ENCODE measurements around the gene FBXW7.

FBXW7 gene

GRCh38 chr4:152296386-152296785, 239.5 kb downstream of the FBXW7 start:
- no peak overlapping the region for H2BK120ac ChIP-seq (ENCODE audit: low read depth, low read length)

GRCh38 chr4:152294765-152295164, 241.1 kb downstream of the FBXW7 start:
- Histone ChIP-seq H3K4ac (ENCODE audit: low read depth, low read length) (no peak overlapping the region), H3K23ac (ENCODE audit: low read length) (no peak overlapping the region), H3K4me1 (ENCODE audit: control insufficient read depth, low read depth, low read length) (no peaks in the 10 kb centered on the region), H4K8ac (ENCODE audit: low read depth, low read length) (no peak overlapping the region), H2BK5ac (ENCODE audit: low read length) (no peak overlapping the region), H3K27ac (ENCODE audit: low read depth, low read length) (no peak overlapping the region), H4K5ac (ENCODE audit: low read length) (no peak overlapping the region), H3K56ac (ENCODE audit: low read length) (no peak overlapping the region), H2BK120ac (ENCODE audit: low read depth, low read length) (no peak overlapping the region), H3K79me2 (ENCODE audit: control insufficient read depth, insufficient read depth, low read length) (no peaks in the 10 kb centered on the region), H3K36me3 (ENCODE audit: control insufficient read depth, insufficient read depth, low read length) (no peaks in the 10 kb centered on the region), H2BK15ac (replicated peaks; ENCODE audit: low read depth) (no peak overlapping the region), H3K79me1 (ENCODE audit: low read length) (no peaks in the 10 kb centered on the region), H3K4me3 (ENCODE audit: low read length) (no peak overlapping the region), H3K4me2 (ENCODE audit: low read length) (no peak overlapping the region), H3K27me3 (ENCODE audit: insufficient read depth, low read length, poor library complexity) (no peaks in the 10 kb centered on the region), H2AK5ac (ENCODE audit: low read length) (no peak overlapping the region), H3K9ac (ENCODE audit: low read length) (no peak overlapping the region), H3K18ac (ENCODE audit: low read length) (no peak overlapping the region)
- WGBS (ENCODE audit: extremely low coverage, insufficient coverage, low lambda C conversion rate) = no CpG with 5 or more reads among the region's 5 CpGs
- DNase-seq = no peak

More at GRCh38 chr4:152296386-152296785, 239.5 kb downstream of the FBXW7 start:
- no peaks in the 10 kb centered on the region for H3K27me3 ChIP-seq (ENCODE audit: insufficient read depth, low read length, poor library complexity)
- no peak overlapping the region for H3K4me2 ChIP-seq (ENCODE audit: low read length)
- H3K4me3 ChIP-seq (ENCODE audit: low read length) = no peak overlapping the region
- H2AK5ac ChIP-seq (ENCODE audit: low read length) = no peak overlapping the region
- no peaks in the 10 kb centered on the region for H3K79me2 ChIP-seq (ENCODE audit: control insufficient read depth, insufficient read depth, low read length)
- no peak overlapping the region for H2BK15ac ChIP-seq (replicated peaks; ENCODE audit: low read depth)
- H3K4me1 ChIP-seq (ENCODE audit: control insufficient read depth, low read depth, low read length) = no peaks in the 10 kb centered on the region
- no peak for DNase-seq
- no peak overlapping the region for H3K56ac ChIP-seq (ENCODE audit: low read length)
- H4K8ac ChIP-seq (ENCODE audit: low read depth, low read length) = no peak overlapping the region
- no peaks in the 10 kb centered on the region for H3K79me1 ChIP-seq (ENCODE audit: low read length)
- no peak overlapping the region for H3K27ac ChIP-seq (ENCODE audit: low read depth, low read length)
- no peaks in the 10 kb centered on the region for H3K36me3 ChIP-seq (ENCODE audit: control insufficient read depth, insufficient read depth, low read length)
- H4K5ac ChIP-seq (ENCODE audit: low read length) = no peak overlapping the region
- no peak overlapping the region for H2BK5ac ChIP-seq (ENCODE audit: low read length)
- H3K4ac ChIP-seq (ENCODE audit: low read depth, low read length) = no peak overlapping the region
- no peak overlapping the region for H3K23ac ChIP-seq (ENCODE audit: low read length)
- no peak overlapping the region for H3K18ac ChIP-seq (ENCODE audit: low read length)
- no peak overlapping the region for H3K9ac ChIP-seq (ENCODE audit: low read length)

GRCh38 chr4:152294331-152294730, 241.6 kb downstream of the FBXW7 start:
- Histone ChIP-seq H3K4me1 (ENCODE audit: control insufficient read depth, low read depth, low read length) (no peaks in the 10 kb centered on the region), H2BK5ac (ENCODE audit: low read length) (no peak overlapping the region), H3K4ac (ENCODE audit: low read depth, low read length) (no peak overlapping the region), H3K36me3 (ENCODE audit: control insufficient read depth, insufficient read depth, low read length) (no peaks in the 10 kb centered on the region), H3K79me1 (ENCODE audit: low read length) (no peaks in the 10 kb centered on the region), H3K56ac (ENCODE audit: low read length) (no peak overlapping the region), H2AK5ac (ENCODE audit: low read length) (no peak overlapping the region), H3K79me2 (ENCODE audit: control insufficient read depth, insufficient read depth, low read length) (no peaks in the 10 kb centered on the region), H3K4me3 (ENCODE audit: low read length) (no peak overlapping the region), H3K9ac (ENCODE audit: low read length) (no peak overlapping the region), H3K27me3 (ENCODE audit: insufficient read depth, low read length, poor library complexity) (no peaks in the 10 kb centered on the region), H3K23ac (ENCODE audit: low read length) (no peak overlapping the region), H3K27ac (ENCODE audit: low read depth, low read length) (no peak overlapping the region), H2BK15ac (replicated peaks; ENCODE audit: low read depth) (no peak overlapping the region), H4K8ac (ENCODE audit: low read depth, low read length) (no peak overlapping the region), H2BK120ac (ENCODE audit: low read depth, low read length) (no peak overlapping the region), H3K4me2 (ENCODE audit: low read length) (no peak overlapping the region), H3K18ac (ENCODE audit: low read length) (no peak overlapping the region), H4K5ac (ENCODE audit: low read length) (no peak overlapping the region)
- WGBS (ENCODE audit: extremely low coverage, insufficient coverage, low lambda C conversion rate) = no CpG with 5 or more reads among the region's 3 CpGs
- DNase-seq = no peak

- H3K79me2 ChIP-seq (ENCODE audit: control insufficient read depth, insufficient read depth, low read length) = no peaks in the 10 kb centered on the region
- H3K23ac ChIP-seq (ENCODE audit: low read length) = no peak overlapping the region
- DNase-seq = no peak
- no peak overlapping the region for H2BK15ac ChIP-seq (replicated peaks; ENCODE audit: low read depth)
- WGBS (ENCODE audit: extremely low coverage, insufficient coverage, low lambda C conversion rate) = no CpG with 5 or more reads among the region's 5 CpGs
- no peak overlapping the region for H3K18ac ChIP-seq (ENCODE audit: low read length)
- no peak overlapping the region for H4K8ac ChIP-seq (ENCODE audit: low read depth, low read length)
- no peak overlapping the region for H3K9ac ChIP-seq (ENCODE audit: low read length)
- H3K56ac ChIP-seq (ENCODE audit: low read length) = no peak overlapping the region
- H3K4me2 ChIP-seq (ENCODE audit: low read length) = no peak overlapping the region
- no peak overlapping the region for H2AK5ac ChIP-seq (ENCODE audit: low read length)
- no peak overlapping the region for H3K4me3 ChIP-seq (ENCODE audit: low read length)
- H3K36me3 ChIP-seq (ENCODE audit: control insufficient read depth, insufficient read depth, low read length) = no peaks in the 10 kb centered on the region
- no peaks in the 10 kb centered on the region for H3K4me1 ChIP-seq (ENCODE audit: control insufficient read depth, low read depth, low read length)
- H3K27me3 ChIP-seq (ENCODE audit: insufficient read depth, low read length, poor library complexity) = no peaks in the 10 kb centered on the region
- no peak overlapping the region for H3K27ac ChIP-seq (ENCODE audit: low read depth, low read length)
- no peak overlapping the region for H2BK5ac ChIP-seq (ENCODE audit: low read length)
- H3K79me1 ChIP-seq (ENCODE audit: low read length) = no peaks in the 10 kb centered on the region
- H3K4ac ChIP-seq (ENCODE audit: low read depth, low read length) = no peak overlapping the region
- no peak overlapping the region for H4K5ac ChIP-seq (ENCODE audit: low read length)
- H2BK120ac ChIP-seq (ENCODE audit: low read depth, low read length) = no peak overlapping the region
These were observed 242.4 kb downstream of the FBXW7 start for GRCh38 chr4:152293527-152293926.

- H4K8ac ChIP-seq (ENCODE audit: low read depth, low read length) = no peak overlapping the region
- no peak overlapping the region for H3K4me3 ChIP-seq (ENCODE audit: low read length)
- H3K9ac ChIP-seq (ENCODE audit: low read length) = no peak overlapping the region
- H2BK120ac ChIP-seq (ENCODE audit: low read depth, low read length) = no peak overlapping the region
- H3K4me2 ChIP-seq (ENCODE audit: low read length) = no peak overlapping the region
- no peaks in the 10 kb centered on the region for H3K79me2 ChIP-seq (ENCODE audit: control insufficient read depth, insufficient read depth, low read length)
- H3K79me1 ChIP-seq (ENCODE audit: low read length) = no peaks in the 10 kb centered on the region
- no peaks in the 10 kb centered on the region for H3K36me3 ChIP-seq (ENCODE audit: control insufficient read depth, insufficient read depth, low read length)
- no peak for DNase-seq
- H3K56ac ChIP-seq (ENCODE audit: low read length) = no peak overlapping the region
- WGBS (ENCODE audit: extremely low coverage, insufficient coverage, low lambda C conversion rate) = no CpG with 5 or more reads among the region's 3 CpGs
- H3K23ac ChIP-seq (ENCODE audit: low read length) = no peak overlapping the region
- no peaks in the 10 kb centered on the region for H3K27me3 ChIP-seq (ENCODE audit: insufficient read depth, low read length, poor library complexity)
- no peak overlapping the region for H2AK5ac ChIP-seq (ENCODE audit: low read length)
- no peak overlapping the region for H2BK15ac ChIP-seq (replicated peaks; ENCODE audit: low read depth)
- no peaks in the 10 kb centered on the region for H3K4me1 ChIP-seq (ENCODE audit: control insufficient read depth, low read depth, low read length)
- no peak overlapping the region for H3K18ac ChIP-seq (ENCODE audit: low read length)
- no peak overlapping the region for H3K4ac ChIP-seq (ENCODE audit: low read depth, low read length)
- H4K5ac ChIP-seq (ENCODE audit: low read length) = no peak overlapping the region
- no peak overlapping the region for H2BK5ac ChIP-seq (ENCODE audit: low read length)
- H3K27ac ChIP-seq (ENCODE audit: low read depth, low read length) = no peak overlapping the region
These were observed 245.4 kb downstream of the FBXW7 start for GRCh38 chr4:152290366-152290921.

GRCh38 chr4:152289941-152290340, 246.0 kb downstream of the FBXW7 start:
- Histone ChIP-seq H3K56ac (ENCODE audit: low read length) (no peak overlapping the region), H3K4me3 (ENCODE audit: low read length) (no peak overlapping the region), H2BK15ac (replicated peaks; ENCODE audit: low read depth) (no peak overlapping the region), H2BK120ac (ENCODE audit: low read depth, low read length) (no peak overlapping the region), H3K4me1 (ENCODE audit: control insufficient read depth, low read depth, low read length) (no peaks in the 10 kb centered on the region), H3K4ac (ENCODE audit: low read depth, low read length) (no peak overlapping the region), H2BK5ac (ENCODE audit: low read length) (no peak overlapping the region), H3K27ac (ENCODE audit: low read depth, low read length) (no peak overlapping the region), H3K27me3 (ENCODE audit: insufficient read depth, low read length, poor library complexity) (no peaks in the 10 kb centered on the region), H4K8ac (ENCODE audit: low read depth, low read length) (no peak overlapping the region), H3K18ac (ENCODE audit: low read length) (no peak overlapping the region), H3K36me3 (ENCODE audit: control insufficient read depth, insufficient read depth, low read length) (no peaks in the 10 kb centered on the region), H2AK5ac (ENCODE audit: low read length) (no peak overlapping the region), H3K79me2 (ENCODE audit: control insufficient read depth, insufficient read depth, low read length) (no peaks in the 10 kb centered on the region), H3K23ac (ENCODE audit: low read length) (no peak overlapping the region), H3K4me2 (ENCODE audit: low read length) (no peak overlapping the region), H3K9ac (ENCODE audit: low read length) (no peak overlapping the region), H4K5ac (ENCODE audit: low read length) (no peak overlapping the region), H3K79me1 (ENCODE audit: low read length) (no peaks in the 10 kb centered on the region)
- no CpG with 5 or more reads among the region's 4 CpGs for WGBS (ENCODE audit: extremely low coverage, insufficient coverage, low lambda C conversion rate)
- no peak for DNase-seq
